Stomach (tissue), 4 donors: ENCODE measurements around the gene PMS2.
"Not testable (repeated sequence)": the region's sequence is repeated elsewhere in the genome, so short reads cannot be mapped to it uniquely, and the experiment has no call there.

Experiments used
- CTCF ChIP-seq, 7 experiments: fragments of 450-650 bp in 4 of 7; fragments of 200-600 bp in 3 of 7; sonication (generic) in 3 of 7; IDR thresholded peaks; one replicate each; pipeline ENCODE4 v1.5.1; 2016 to 2019; ENCODE audit warnings: antibody characterized with exemption in 7 of 7, control low read depth in 2 of 7, mild to moderate bottlenecking in 1 of 7
- POLR2A ChIP-seq, 4 donors: fragments of 450-650 bp; IDR thresholded peaks; one replicate each; pipeline ENCODE4 v1.6.1; 2016; ENCODE audit warnings: antibody characterized with exemption in 4 of 4, control low read depth in 2 of 4, mild to moderate bottlenecking in 1 of 4, moderate library complexity in 1 of 4

- TF ChIP-seq POLR2A, CTCF (IDR thresholded peaks at IDR 0.05): not testable (repeated sequence)
Measured at GRCh38 chr7:5931905-5932644, 76.8 kb downstream of the PMS2 start.
